Caco-2 (cell line): ENCODE measurements around the gene IFNGR1. TPM values are rescaled to one million over a fixed set of nuclear protein-coding genes. Genes with fewer than 3 reads are reported as not detected.

Experiments used
- BruUV-seq: library from RNA; stranded (reverse); fragments of 400-500 nt; replicated peaks from 2 replicates; lab custom pipeline; 2021; lab: Mats Ljungman, UMichigan
- CTCF ChIA-PET: fragments of 300-600 bp; sonication (Branson Sonifier 250); formaldehyde crosslinking; loops from one replicate; lab custom pipeline; 2022; ENCODE audit warnings: antibody characterized with exemption; lab: Charles Lee
- POLR2A ChIA-PET: fragments of 300-600 bp; sonication (Branson Sonifier 250); formaldehyde crosslinking; loops from one replicate; lab custom pipeline; 2022; ENCODE audit warnings: antibody characterized with exemption; lab: Charles Lee
- DNase-seq, 2 experiments: peaks; one replicate each; pipeline versions ENCODE4 v3.0.0 to v3.0.0-alpha.2; 2020 to 2022
- H3K27me3 ChIP-seq: replicated peaks from 2 replicates; pipeline ENCODE4 v1.6.0; 2011; ENCODE audit warnings: low read length; ENCODE audit not compliant: control insufficient read depth, insufficient read depth
- H3K36me3 ChIP-seq: 2 replicates; pipeline ENCODE4 v1.5.1; 2011; ENCODE audit warnings: low read length; ENCODE audit not compliant: control insufficient read depth, insufficient read depth
- H3K4me1 ChIP-seq: fragments of 250-450 bp; sonication (Bioruptor Pico); 2 replicates; pipeline ENCODE4 v1.5.1; 2020; ENCODE audit warnings: mild to moderate bottlenecking
- H3K4me3 ChIP-seq: 2 replicates; pipeline ENCODE4 v1.5.1; 2011; ENCODE audit warnings: low read depth, mild to moderate bottlenecking, control low read depth, low read length
- H3K9me3 ChIP-seq: fragments of 250-450 bp; sonication (Bioruptor Pico); 2 replicates; pipeline ENCODE4 v1.5.1; 2020; ENCODE audit warnings: mild to moderate bottlenecking, moderate library complexity
- H3K27ac Mint-ChIP-seq: one replicate; pipeline ENCODE4 v1.8.0; 2022; ENCODE audit warnings: mixed read lengths; ENCODE audit not compliant: unreplicated experiment
- H3K27me3 Mint-ChIP-seq: one replicate; pipeline ENCODE4 v1.8.0; 2022; ENCODE audit warnings: mixed read lengths; ENCODE audit not compliant: insufficient read depth, unreplicated experiment
- H3K36me3 Mint-ChIP-seq: one replicate; pipeline ENCODE4 v1.8.0; 2022; ENCODE audit warnings: mild to moderate bottlenecking, mixed read lengths; ENCODE audit not compliant: insufficient read depth, unreplicated experiment
- H3K4me1 Mint-ChIP-seq: one replicate; pipeline ENCODE4 v1.8.0; 2022; ENCODE audit warnings: low read depth, mixed read lengths; ENCODE audit not compliant: unreplicated experiment
- H3K4me3 Mint-ChIP-seq: one replicate; pipeline ENCODE4 v1.8.0; 2022; ENCODE audit warnings: mild to moderate bottlenecking, moderate library complexity, mixed read lengths; ENCODE audit not compliant: unreplicated experiment
- H3K9me3 Mint-ChIP-seq: one replicate; pipeline ENCODE4 v1.8.0; 2022; ENCODE audit warnings: mixed read lengths; ENCODE audit not compliant: unreplicated experiment
- CTCF ChIP-seq, 2 experiments: fragments of 200-600 bp in 1 of 2; IDR thresholded peaks; 1 replicate in 1 of 2; 2 replicates in 1 of 2; pipeline versions ENCODE4 v1.5.1 to v1.8.0; 2011 to 2022; ENCODE audit warnings: antibody characterized with exemption in 1 of 2, control low read depth in 1 of 2, inconsistent platforms in 1 of 2, low read depth in 1 of 2, low read length in 1 of 2, mild to moderate bottlenecking in 1 of 2, moderate library complexity in 1 of 2; ENCODE audit not compliant: insufficient read depth in 1 of 2, severe bottlenecking in 1 of 2, unreplicated experiment in 1 of 2
- intact Hi-C: fragments of 100-400 bp; cut with micrococcal nuclease; formaldehyde crosslinking; loops from one replicate; pipeline ENCODE4 v1.10.0; 2022; ENCODE audit not compliant: unreplicated experiment
- total RNA-seq: library from RNA; stranded (reverse); gene quantifications from 2 replicates; pipeline ENCODE4 v1.2.3, GENCODE V29; 2022

IFNGR1 gene
- total RNA-seq, 1 experiment from 2014 or later: 58.0 TPM

- H3K36me3 Mint-ChIP-seq: peaks cover 7% of the 10 kb centered on the region
- H3K4me3 ChIP-seq: no peak overlapping the region
- BruUV-seq: no TSS peak
- intact Hi-C loops: no loop called here
- H3K4me1 Mint-ChIP-seq: peaks cover 21% of the 10 kb centered on the region
- ChIA-PET CTCF (no interaction called here), POLR2A (no interaction called here)
- no peaks in the 10 kb centered on the region for H3K27me3 ChIP-seq
- H3K27me3 Mint-ChIP-seq: no peaks in the 10 kb centered on the region
- peaks cover 50% of the 10 kb centered on the region for H3K4me1 ChIP-seq
- no peak for DNase-seq
- peaks cover 22% of the 10 kb centered on the region for H3K9me3 Mint-ChIP-seq
- no peaks in the 10 kb centered on the region; the same call in 1 of the 2 replicates for H3K36me3 ChIP-seq
- H3K27ac Mint-ChIP-seq: no peak overlapping the region
- H3K9me3 ChIP-seq: no peaks in the 10 kb centered on the region
- no peak for TF ChIP-seq CTCF (IDR thresholded peaks at IDR 0.05; ENCODE audit: insufficient read depth in 1 of 2, low read depth in 1 of 2, low read length in 1 of 2, severe bottlenecking in 1 of 2, unreplicated experiment in 1 of 2)
- no peak overlapping the region for H3K4me3 Mint-ChIP-seq
Measured at GRCh38 chr6:137246164-137246563, 27.0 kb upstream of the IFNGR1 start.

- Histone ChIP-seq H3K27me3 (no peaks in the 10 kb centered on the region), H3K36me3 (no peaks in the 10 kb centered on the region; the same call in 1 of the 2 replicates), H3K4me1 (peaks cover 75% of the 10 kb centered on the region), H3K9me3 (no peaks in the 10 kb centered on the region), H3K4me3 (no peak overlapping the region)
- POLR2A ChIA-PET: interaction anchor here (0.7 to 1.2 kb wide), 2 partner anchors 22 to 24 kb away, joined by 4 to 9 read pairs; no protein-coding TSS in a partner anchor
- H3K27ac Mint-ChIP-seq: peak overlapping the region; percentile 85
- peak overlapping the region; percentile 27 for H3K4me3 Mint-ChIP-seq
- no peaks in the 10 kb centered on the region for H3K27me3 Mint-ChIP-seq
- peak; percentile 79 to 82 for DNase-seq
- no peak for TF ChIP-seq CTCF (IDR thresholded peaks at IDR 0.05; ENCODE audit: insufficient read depth in 1 of 2, low read depth in 1 of 2, low read length in 1 of 2, severe bottlenecking in 1 of 2, unreplicated experiment in 1 of 2)
- peaks cover 33% of the 10 kb centered on the region for H3K4me1 Mint-ChIP-seq
- no TSS peak for BruUV-seq
- intact Hi-C loops: loop anchor here (1.0 kb wide), 1 partner anchor 22 kb away; the partner anchor contains the start of gene IFNGR1
- H3K36me3 Mint-ChIP-seq: peaks cover 12% of the 10 kb centered on the region
- CTCF ChIA-PET: interaction anchor here (0.6 to 1.1 kb wide), 8 partner anchors 15 to 626 kb away, joined by 3 to 8 read pairs (median 4); no protein-coding TSS in a partner anchor
- peaks cover 35% of the 10 kb centered on the region for H3K9me3 Mint-ChIP-seq
Measured at GRCh38 chr6:137241481-137242038, 22.4 kb upstream of the IFNGR1 start.

- Mint-ChIP-seq H3K36me3 (peaks cover 12% of the 10 kb centered on the region), H3K4me1 (peaks cover 43% of the 10 kb centered on the region), H3K9me3 (peaks cover 46% of the 10 kb centered on the region), H3K27ac (no peak overlapping the region), H3K4me3 (no peak overlapping the region), H3K27me3 (no peaks in the 10 kb centered on the region)
- Histone ChIP-seq H3K4me1 (peaks cover 81% of the 10 kb centered on the region), H3K9me3 (no peaks in the 10 kb centered on the region), H3K4me3 (no peak overlapping the region), H3K36me3 (no peaks in the 10 kb centered on the region), H3K27me3 (no peaks in the 10 kb centered on the region)
- CTCF ChIA-PET: interaction anchor here (0.5 kb wide), 1 partner anchor 74 kb away, joined by 3 read pairs; no protein-coding TSS in a partner anchor
- POLR2A ChIA-PET: no interaction called here
- no TSS peak for BruUV-seq
- intact Hi-C loops: no loop called here
- no peak for DNase-seq
- TF ChIP-seq CTCF (IDR thresholded peaks at IDR 0.05; ENCODE audit: insufficient read depth in 1 of 2, low read depth in 1 of 2, low read length in 1 of 2, severe bottlenecking in 1 of 2, unreplicated experiment in 1 of 2): no peak
Measured at GRCh38 chr6:137240168-137240567, 21.0 kb upstream of the IFNGR1 start.
